ENCODE results near the gene CYP1A2.
"Not testable (repeated sequence)": the region's sequence is repeated elsewhere in the genome, so short reads cannot be mapped to it uniquely, and the experiment has no call there.

The CYP1A2 gene

GRCh38 chr15:74777769-74778598 is 29.3 kb downstream of the CYP1A2 start:
- no peak for DNase-seq

GRCh38 chr15:74778599-74778970 is 29.9 kb downstream of the CYP1A2 start:
- DNase-seq: no peak

- no peak for DNase-seq
Measured at GRCh38 chr15:74779162-74779648, 30.6 kb downstream of the CYP1A2 start.

- no peak for DNase-seq
Measured at GRCh38 chr15:74780523-74781430, 32.1 kb downstream of the CYP1A2 start.

- peak; percentile 34 for DNase-seq
Measured at GRCh38 chr15:74781431-74782258, 33.0 kb downstream of the CYP1A2 start, which contains the start of gene CSK. Gene CSK (plus strand): TSS chr15:74782080. CDS start chr15:74798298, 16,218 bp downstream.

GRCh38 chr15:74782259-74783071 is 33.8 kb downstream of the CYP1A2 start:
- DNase-seq: no peak

- DNase-seq: no peak
Measured at GRCh38 chr15:74783072-74783807, 34.6 kb downstream of the CYP1A2 start.

- no peak for DNase-seq
Measured at GRCh38 chr15:74783808-74784175, 35.1 kb downstream of the CYP1A2 start.

GRCh38 chr15:74784426-74785193 is 36.0 kb downstream of the CYP1A2 start:
- DNase-seq: no peak

- DNase-seq: no peak
Measured at GRCh38 chr15:74785194-74786032, 36.8 kb downstream of the CYP1A2 start.

- not testable (repeated sequence) for DNase-seq
Measured at GRCh38 chr15:74786081-74786480, 37.4 kb downstream of the CYP1A2 start.

- DNase-seq: no peak
Measured at GRCh38 chr15:74786551-74787165, 38.0 kb downstream of the CYP1A2 start.

- no peak for DNase-seq
Measured at GRCh38 chr15:74787251-74788041, 38.8 kb downstream of the CYP1A2 start.

- no peak for DNase-seq
Measured at GRCh38 chr15:74788042-74788682, 39.5 kb downstream of the CYP1A2 start.

GRCh38 chr15:74788683-74789151 is 40.1 kb downstream of the CYP1A2 start:
- DNase-seq: no peak

- DNase-seq: no peak
Measured at GRCh38 chr15:74789171-74789631, 40.6 kb downstream of the CYP1A2 start.

GRCh38 chr15:74789741-74790079 is 41.1 kb downstream of the CYP1A2 start:
- no peak for DNase-seq
